Measurements from ENCODE around the gene GPATCH8.
"Not testable (repeated sequence)": the region's sequence is repeated elsewhere in the genome, so short reads cannot be mapped to it uniquely, and the experiment has no call there.

Gene GPATCH8

GRCh38 chr17:44527102-44527501 is 23.9 kb upstream of the GPATCH8 start:
- no peak for DNase-seq

DNA sequence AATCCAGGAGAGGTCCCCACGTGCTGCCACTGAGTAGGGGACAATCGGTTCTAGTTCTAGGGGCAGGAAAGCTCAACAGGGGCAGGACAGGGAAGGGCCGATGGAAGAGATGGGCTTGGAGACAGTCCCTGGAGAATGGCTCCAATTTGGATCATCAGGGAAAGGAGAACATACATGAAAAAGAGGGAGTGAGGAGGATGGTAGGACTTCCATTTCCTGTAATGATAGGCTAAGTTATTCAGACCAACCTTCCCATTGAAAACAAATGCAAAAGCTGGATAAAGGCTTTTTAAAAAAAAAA is 20.4 kb upstream of the GPATCH8 start:
- DNase-seq: no peak

DNA sequence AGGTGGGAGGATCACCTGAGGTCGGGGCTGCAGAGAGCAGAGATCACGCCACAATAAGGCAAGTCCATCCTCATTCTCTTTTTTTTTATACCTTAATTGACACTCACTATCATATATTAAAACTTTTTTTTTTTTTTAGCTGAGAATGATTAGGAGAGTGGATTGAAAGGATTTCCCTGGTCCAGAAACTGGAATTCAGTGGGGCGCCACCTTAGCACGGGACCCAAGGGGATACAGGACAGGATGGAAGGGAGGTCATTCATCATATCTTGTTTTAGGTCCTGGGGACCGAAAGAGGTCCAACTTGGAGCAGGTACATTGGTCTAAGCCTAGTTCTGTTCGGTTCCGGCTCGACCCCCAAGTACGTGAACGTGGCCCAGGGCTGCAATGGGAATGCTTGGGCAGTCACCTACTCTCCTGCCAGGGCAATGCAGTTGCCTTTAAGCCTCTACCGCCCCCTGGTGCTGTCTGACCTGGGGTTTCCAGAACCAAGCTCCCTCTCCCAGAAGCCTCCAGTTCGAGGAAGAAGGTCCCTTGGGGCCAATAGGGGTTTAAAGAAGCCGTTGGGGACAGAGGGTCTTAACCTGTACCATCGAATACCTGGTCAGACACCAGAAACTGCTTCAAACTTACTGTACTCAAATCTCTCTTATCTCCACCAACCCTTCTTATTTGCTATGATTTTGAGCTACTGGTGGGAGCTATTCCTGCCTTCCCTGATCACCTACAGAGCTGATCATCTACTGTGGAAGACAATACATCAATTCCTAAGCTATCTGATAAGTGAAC is 19.9 kb upstream of the GPATCH8 start:
- DNase-seq: peak; percentile 61

- peak; percentile 66 for DNase-seq
Observed at GRCh38 chr17:44518032-44518431, 14.8 kb upstream of the GPATCH8 start.

DNA sequence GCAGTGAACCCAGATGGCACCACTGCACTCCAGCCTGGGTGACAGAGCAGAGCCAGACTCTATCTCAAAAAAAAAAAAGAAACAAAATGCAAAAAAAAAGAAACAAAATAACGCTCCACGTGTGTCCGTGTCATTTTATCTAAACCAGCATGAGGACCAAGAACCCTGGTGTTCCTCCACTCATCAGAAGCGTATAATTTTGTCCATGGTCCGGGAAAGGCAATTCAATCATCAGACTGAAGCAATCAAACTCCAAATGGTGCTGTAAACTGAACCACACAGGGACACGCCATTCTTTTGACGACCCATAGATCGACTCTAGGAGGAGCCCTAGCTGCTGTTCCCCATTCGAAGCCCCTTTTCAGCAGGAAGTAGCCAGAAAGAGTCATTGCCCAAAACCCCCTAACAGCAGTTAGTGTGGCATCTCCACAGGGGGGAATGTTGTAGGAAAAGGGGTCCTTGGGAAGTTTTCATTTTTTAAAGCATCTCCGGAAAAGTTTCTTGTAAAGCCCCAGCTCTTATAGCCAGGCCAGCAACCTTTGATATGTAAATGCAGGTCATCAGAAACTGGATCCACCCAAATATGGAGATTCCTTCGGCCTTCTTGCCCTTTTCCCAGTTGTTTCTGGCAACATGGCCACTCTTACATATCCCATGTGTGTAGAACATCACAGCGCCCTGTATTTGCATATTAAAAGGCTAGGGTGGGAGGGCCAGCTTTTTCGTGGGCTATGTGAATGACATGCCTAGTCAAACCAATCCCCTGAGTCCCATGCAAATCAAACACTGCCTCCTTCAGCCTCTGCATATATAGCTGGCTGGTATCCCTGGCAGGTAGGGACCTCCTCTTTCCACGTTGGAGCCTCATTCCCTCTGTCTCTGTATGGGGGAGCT is 8.3 kb upstream of the GPATCH8 start:
- peak; percentile 51 for DNase-seq

- not testable (repeated sequence) for DNase-seq
Observed at GRCh38 chr17:44506939-44507604, 3.9 kb upstream of the GPATCH8 start.

GRCh38 chr17:44502598-44503146 is 534 bp downstream of the GPATCH8 start:
- peak; percentile 16 for DNase-seq

DNA sequence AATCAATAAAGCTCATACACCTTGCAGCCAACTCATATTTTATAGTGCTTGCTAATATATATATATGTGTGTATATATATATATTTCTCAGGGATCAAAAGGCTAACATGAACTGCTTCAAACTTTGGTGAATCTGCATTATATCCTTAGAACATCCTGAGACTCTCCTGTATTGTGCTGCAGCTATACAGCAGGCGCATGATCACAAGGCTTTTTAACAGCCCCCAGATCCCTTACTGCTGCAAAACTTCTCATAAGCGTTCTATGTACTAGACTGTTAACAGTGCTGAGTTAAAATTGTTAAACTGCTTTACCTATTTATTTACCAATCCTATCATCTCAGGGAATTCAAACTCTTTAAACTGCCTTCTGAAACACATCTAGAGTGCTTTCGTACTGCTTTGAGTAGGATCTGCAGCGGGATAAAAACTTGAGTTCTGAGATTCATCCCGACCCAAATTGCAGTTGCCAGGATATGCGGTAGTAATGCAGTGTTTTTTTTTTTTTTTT is 1.3 kb downstream of the GPATCH8 start:
- no peak for DNase-seq

- no peak for DNase-seq
Observed at GRCh38 chr17:44499722-44500121, 3.5 kb downstream of the GPATCH8 start.

DNA sequence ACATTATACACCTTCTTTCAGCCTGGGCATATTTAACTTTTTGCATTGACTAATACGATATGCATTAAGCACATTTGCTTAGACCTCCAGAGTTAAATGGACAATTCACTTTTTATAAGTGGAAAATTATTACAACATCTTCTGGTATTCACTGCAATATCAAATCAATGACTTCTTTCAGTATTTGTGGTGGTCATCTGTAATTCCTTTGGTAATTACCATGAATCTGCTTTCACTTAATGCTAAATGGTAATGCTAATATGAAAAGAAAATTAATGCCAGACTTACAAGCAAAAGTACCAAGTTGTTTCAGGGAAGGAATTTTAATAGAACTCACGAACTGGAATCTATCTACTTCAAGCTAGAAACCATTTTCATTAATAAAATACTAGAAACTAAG is 6.4 kb downstream of the GPATCH8 start:
- peak; percentile 57 for DNase-seq

- DNase-seq: no peak
Observed at GRCh38 chr17:44493339-44493738, 9.9 kb downstream of the GPATCH8 start.

DNA sequence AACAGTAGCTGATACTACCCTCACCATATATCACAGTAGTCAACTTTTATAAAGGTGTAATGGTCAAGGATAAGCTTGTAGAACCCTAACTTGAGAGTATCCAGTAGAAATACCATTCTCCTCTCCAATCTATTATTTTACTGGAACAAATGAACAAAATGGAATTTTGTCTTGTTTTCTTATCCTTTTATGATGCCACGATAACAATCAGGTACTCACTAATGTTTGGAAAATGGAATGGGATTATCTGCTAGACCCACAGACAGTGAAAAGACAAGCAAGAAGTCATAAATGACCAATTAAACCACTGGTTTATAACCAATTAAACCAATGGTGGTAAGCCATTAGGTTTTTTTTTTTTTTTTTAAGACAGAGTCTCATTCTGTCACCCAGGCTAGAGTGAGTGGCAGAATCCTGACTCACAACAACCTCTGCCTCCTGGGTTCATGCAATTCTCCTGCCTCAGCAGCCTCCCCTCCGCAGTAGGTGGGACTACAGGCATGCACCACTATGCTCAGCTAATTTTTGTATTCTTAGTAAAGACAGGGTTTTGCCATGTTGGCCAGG is 10.4 kb downstream of the GPATCH8 start:
- DNase-seq: no peak

DNA sequence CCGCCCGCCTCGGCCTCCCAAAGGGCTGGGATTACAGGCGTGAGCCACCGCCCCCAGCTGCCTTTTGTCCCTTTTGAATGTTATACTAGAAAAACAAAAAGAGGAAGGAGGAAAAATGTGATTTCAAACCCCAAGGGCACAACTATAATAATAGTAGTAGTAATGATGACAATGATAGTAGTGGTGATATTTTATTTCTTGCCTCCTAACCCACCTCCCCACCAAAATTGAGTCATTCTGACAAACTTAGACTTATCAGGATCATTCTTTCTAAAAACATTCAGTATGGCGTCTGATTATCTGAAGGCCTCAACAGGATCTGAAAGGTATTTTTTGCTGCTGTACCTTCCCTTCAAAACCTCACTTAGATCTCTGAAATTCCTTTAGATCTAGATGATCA is 13.6 kb downstream of the GPATCH8 start:
- no peak for DNase-seq

DNA sequence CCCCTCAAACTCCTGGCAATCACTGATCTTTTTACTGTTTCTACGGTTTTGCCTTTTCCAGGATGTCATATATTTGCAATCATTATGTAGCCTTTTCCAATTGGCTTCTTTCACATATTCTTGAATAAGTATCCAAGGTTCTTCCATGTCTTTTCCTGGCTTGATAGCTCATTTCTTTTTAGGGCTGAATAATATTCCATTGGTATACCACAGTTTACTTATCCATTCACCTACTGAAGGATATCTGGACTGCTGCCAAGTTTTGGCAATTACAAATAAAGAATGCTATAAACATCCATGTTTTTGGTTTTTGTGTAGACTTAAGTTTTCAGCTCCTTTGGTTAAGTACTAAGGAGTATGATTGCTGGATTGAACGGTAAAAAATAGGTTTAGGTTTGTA is 16.0 kb downstream of the GPATCH8 start:
- no peak for DNase-seq

GRCh38 chr17:44473367-44473766 is 29.8 kb downstream of the GPATCH8 start:
- DNase-seq: peak; percentile 28

GRCh38 chr17:44469676-44470075 is 33.5 kb downstream of the GPATCH8 start:
- DNase-seq: no peak

DNA sequence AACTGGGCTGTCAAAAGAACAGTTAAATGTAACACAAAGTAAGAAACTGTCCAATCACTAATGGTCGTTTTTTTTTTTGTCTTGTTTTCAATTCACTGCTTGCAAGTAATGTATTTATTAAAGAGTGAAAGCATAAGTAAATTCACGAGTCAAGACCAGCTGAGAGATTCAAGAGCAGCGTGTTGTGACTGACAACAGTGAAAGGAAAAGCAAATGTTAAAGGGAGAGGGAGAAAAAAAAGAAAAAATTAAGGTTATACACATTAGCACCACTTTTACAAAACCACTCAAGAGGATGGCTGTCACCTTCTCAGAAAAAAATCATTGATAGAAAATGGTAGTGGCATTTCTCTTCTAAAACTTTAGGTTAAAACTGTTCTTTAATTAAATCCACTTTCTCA is 36.1 kb downstream of the GPATCH8 start:
- no peak for DNase-seq

GRCh38 chr17:44466339-44466738 is 36.9 kb downstream of the GPATCH8 start:
- DNase-seq: peak; percentile 33

DNA sequence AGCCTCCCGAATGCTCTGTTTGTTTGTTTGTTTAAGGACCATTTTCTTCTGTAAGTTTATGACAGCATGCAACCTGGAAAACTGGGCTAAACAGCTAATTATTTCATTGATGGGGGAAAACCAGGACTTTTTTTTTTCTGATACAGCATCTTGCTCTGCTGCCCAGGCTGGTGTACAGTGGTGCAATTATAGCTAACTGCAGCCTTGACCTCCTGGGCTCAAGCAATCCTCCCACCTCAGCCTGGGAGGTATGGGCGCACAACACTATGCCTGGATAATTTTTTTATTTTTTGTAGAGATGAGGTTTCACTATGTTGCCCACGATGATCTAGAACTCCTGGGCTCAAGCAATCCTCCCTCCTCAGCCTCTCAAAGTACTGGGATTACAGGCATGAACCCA is 37.3 kb downstream of the GPATCH8 start:
- DNase-seq: no peak

DNA sequence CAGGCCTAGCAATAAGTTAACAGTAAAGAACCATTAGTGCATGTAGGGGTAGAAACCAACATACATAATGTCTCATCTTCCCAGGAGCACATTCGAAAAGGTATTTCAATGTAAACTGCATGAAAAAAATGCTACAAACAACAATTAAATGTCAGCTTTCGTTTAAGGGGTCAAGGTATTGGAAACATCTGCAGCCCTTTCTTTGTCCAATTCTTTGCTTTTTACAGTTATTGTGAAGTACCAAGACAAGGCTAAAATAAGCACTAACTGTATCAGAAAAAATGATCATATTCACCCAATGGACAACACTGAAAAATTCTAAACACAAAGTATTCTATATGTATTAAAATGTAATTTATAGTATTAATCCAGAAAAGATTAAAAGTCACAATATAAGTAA is 37.9 kb downstream of the GPATCH8 start:
- DNase-seq: no peak

- DNase-seq: peak; percentile 49
Observed at GRCh38 chr17:44464037-44464436, 39.2 kb downstream of the GPATCH8 start.

- DNase-seq: no peak
Observed at GRCh38 chr17:44451832-44452231, 51.4 kb downstream of the GPATCH8 start.
